HL-60 (cell line): ENCODE results near the gene RAP1GAP.

Experiments used
- DNase-seq, 2 experiments: peaks; one replicate each; pipeline ENCODE4 v3.0.0-alpha.2; 2010 to 2020; ENCODE audit warnings: low read depth in 1 of 2, low spot score in 1 of 2
- H3K27ac ChIP-seq: fragments of 250-450 bp; sonication (Bioruptor Pico); replicated peaks from 2 replicates; pipeline ENCODE4 v1.5.1; 2020; ENCODE audit warnings: mild to moderate bottlenecking, moderate library complexity
- H3K27me3 ChIP-seq: fragments of 250-450 bp; sonication (Bioruptor Pico); 2 replicates; pipeline ENCODE4 v1.5.1; 2021; ENCODE audit warnings: mild to moderate bottlenecking, moderate library complexity; ENCODE audit not compliant: insufficient read depth, poor library complexity, severe bottlenecking
- H3K4me3 ChIP-seq: replicated peaks from 2 replicates; pipeline ENCODE4 v1.5.1; 2011; ENCODE audit warnings: mild to moderate bottlenecking, control low read depth, low read length; ENCODE audit not compliant: insufficient read depth
- GABPA ChIP-seq: IDR thresholded peaks from 2 replicates; pipeline ENCODE4 v1.6.1; 2012; ENCODE audit warnings: low read depth
- POLR2AphosphoS5 ChIP-seq: IDR thresholded peaks from 2 replicates; pipeline ENCODE4 v1.6.1; 2012; ENCODE audit warnings: low read depth
- SPI1 ChIP-seq: IDR thresholded peaks from 2 replicates; pipeline ENCODE4 v1.6.1; 2012; ENCODE audit warnings: low read depth, mild to moderate bottlenecking, borderline replicate concordance
- TF ChIP-seq, protein P1 (sequence below): IDR thresholded peaks from one replicate; pipeline ENCODE4 v1.5.1; 2011; ENCODE audit warnings: low read length, control low read depth, inconsistent platforms; ENCODE audit not compliant: insufficient read depth
- TF ChIP-seq, protein P2 (sequence below): IDR thresholded peaks from 2 replicates; pipeline ENCODE4 v1.6.1; 2012; ENCODE audit warnings: low read depth; ENCODE audit not compliant: insufficient replicate concordance

Gene RAP1GAP

DNA sequence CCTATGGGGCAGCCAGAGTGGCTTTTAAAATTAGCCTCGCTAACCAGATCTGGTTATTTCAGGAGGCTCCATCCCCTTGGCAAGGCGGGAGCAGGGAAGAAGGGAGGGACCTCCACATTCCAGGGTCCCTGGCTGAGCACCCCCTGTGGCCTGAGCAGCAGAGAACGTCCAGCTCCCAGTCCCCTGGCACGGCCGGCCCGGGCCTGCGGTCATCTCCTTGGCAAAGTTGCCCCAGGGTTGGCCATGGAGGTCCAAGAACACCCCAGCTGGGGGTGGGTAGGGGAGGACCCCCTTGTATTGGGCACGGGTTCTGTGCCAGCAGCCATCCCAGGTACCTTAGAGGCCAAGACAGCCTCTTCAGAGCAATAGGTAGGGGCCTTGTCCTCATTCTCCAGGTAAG, 75.9 kb downstream of the RAP1GAP start:
- no peak for DNase-seq
- no peak overlapping the region for H3K4me3 ChIP-seq
- TF ChIP-seq GABPA = no peak
- TF ChIP-seq SPI1 = no peak
- TF ChIP-seq, protein P1, sequence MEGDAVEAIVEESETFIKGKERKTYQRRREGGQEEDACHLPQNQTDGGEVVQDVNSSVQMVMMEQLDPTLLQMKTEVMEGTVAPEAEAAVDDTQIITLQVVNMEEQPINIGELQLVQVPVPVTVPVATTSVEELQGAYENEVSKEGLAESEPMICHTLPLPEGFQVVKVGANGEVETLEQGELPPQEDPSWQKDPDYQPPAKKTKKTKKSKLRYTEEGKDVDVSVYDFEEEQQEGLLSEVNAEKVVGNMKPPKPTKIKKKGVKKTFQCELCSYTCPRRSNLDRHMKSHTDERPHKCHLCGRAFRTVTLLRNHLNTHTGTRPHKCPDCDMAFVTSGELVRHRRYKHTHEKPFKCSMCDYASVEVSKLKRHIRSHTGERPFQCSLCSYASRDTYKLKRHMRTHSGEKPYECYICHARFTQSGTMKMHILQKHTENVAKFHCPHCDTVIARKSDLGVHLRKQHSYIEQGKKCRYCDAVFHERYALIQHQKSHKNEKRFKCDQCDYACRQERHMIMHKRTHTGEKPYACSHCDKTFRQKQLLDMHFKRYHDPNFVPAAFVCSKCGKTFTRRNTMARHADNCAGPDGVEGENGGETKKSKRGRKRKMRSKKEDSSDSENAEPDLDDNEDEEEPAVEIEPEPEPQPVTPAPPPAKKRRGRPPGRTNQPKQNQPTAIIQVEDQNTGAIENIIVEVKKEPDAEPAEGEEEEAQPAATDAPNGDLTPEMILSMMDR = no peak
- TF ChIP-seq, protein P2, sequence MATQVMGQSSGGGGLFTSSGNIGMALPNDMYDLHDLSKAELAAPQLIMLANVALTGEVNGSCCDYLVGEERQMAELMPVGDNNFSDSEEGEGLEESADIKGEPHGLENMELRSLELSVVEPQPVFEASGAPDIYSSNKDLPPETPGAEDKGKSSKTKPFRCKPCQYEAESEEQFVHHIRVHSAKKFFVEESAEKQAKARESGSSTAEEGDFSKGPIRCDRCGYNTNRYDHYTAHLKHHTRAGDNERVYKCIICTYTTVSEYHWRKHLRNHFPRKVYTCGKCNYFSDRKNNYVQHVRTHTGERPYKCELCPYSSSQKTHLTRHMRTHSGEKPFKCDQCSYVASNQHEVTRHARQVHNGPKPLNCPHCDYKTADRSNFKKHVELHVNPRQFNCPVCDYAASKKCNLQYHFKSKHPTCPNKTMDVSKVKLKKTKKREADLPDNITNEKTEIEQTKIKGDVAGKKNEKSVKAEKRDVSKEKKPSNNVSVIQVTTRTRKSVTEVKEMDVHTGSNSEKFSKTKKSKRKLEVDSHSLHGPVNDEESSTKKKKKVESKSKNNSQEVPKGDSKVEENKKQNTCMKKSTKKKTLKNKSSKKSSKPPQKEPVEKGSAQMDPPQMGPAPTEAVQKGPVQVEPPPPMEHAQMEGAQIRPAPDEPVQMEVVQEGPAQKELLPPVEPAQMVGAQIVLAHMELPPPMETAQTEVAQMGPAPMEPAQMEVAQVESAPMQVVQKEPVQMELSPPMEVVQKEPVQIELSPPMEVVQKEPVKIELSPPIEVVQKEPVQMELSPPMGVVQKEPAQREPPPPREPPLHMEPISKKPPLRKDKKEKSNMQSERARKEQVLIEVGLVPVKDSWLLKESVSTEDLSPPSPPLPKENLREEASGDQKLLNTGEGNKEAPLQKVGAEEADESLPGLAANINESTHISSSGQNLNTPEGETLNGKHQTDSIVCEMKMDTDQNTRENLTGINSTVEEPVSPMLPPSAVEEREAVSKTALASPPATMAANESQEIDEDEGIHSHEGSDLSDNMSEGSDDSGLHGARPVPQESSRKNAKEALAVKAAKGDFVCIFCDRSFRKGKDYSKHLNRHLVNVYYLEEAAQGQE = no peak
- TF ChIP-seq POLR2AphosphoS5 = no peak

DNA sequence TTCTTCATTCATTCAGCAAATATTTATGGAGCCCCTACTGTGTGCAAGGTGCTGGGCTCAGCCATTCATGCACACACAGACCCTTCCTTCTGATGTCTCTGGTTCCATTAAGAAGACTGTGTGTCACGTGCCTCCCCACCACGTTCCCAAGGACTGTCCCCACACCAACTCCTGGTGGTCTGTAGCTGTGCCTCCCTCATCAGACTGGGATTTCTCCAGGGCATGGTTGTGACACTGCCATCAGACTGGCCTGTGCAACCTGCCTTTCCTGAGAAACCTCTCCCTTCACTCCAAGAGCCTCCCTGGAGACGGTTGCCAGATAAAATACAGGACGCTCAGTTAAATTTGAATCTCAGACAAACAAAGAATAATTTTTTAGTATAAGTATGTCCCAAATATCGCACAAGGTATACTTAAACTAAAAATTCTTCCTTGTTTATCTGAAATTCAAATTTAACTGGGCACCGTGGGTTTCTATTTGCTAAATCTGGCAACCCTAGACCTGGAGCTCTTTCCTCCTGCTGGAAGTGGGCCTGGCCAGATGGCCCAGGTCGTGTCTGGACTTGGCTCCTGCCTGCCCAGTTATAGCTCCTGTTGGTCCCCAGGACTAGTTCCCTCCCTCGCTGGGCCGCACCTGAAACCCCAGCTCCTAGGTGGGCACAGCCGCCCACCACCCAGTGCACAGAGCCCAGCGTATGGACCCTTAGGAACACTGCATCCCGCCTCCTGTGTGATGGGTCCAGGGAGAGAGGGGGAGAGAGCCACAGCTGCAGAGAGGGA, 76.9 kb downstream of the RAP1GAP start:
- no peak for TF ChIP-seq SPI1
- TF ChIP-seq, protein P2 = no peak
- no peak for TF ChIP-seq POLR2AphosphoS5
- TF ChIP-seq, protein P1 = no peak
- TF ChIP-seq GABPA = no peak
- Histone ChIP-seq H3K27me3 (peaks cover 10% of the 10 kb centered on the region), H3K27ac (no peak overlapping the region)

More for the DNA sequence above, 75.9 kb downstream of the RAP1GAP start:
- Histone ChIP-seq H3K27ac (no peak overlapping the region), H3K27me3 (peaks cover 7% of the 10 kb centered on the region)

DNA sequence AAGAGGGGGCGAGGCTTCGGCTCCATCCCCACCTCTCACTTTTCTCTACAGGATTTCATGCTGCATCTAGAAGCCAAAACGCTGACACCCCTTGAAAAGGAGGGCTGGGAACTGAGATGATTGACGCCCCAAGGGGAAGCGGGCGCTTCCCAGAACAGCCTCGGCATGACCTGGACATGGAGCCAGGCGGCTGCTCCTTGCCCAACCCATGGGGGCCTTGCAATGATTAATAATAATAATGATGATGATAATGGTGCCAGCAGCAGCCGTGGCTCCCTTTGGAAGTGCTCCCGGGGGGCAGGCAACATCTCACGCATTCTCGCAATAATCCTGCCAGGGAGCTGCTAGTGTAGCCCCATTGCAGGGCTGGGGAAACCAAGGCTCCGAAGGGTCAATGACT, 78.2 kb downstream of the RAP1GAP start:
- Histone ChIP-seq H3K27me3 (peaks cover 10% of the 10 kb centered on the region), H3K4me3 (no peak overlapping the region), H3K27ac (no peak overlapping the region)
- DNase-seq = no peak
- TF ChIP-seq, protein P2 = no peak
- TF ChIP-seq POLR2AphosphoS5 = no peak
- no peak for TF ChIP-seq GABPA
- TF ChIP-seq, protein P1 = no peak
- no peak for TF ChIP-seq SPI1

More for the DNA sequence above, 76.9 kb downstream of the RAP1GAP start:
- DNase-seq = no peak
- H3K4me3 ChIP-seq = no peak overlapping the region
